Sciatic nerve (tissue), 2 donors: ENCODE data around the gene KCTD4. TPM values are rescaled to one million over a fixed set of nuclear protein-coding genes. Genes with fewer than 3 reads are reported as not detected.

Experiments
- ATAC-seq: fragments of 200-7000 bp; cut with Tn5 transposase; one replicate; pipeline ENCODE4 v1.9.1; 2020; ENCODE audit warnings: mild to moderate bottlenecking, moderate library complexity
- DNase-seq: peaks from one replicate; pipeline ENCODE4 v3.0.0-alpha.2; 2020; ENCODE audit warnings: low spot score
- intact Hi-C: fragments of 100-400 bp; cut with DNase I; formaldehyde crosslinking; loops from one replicate; pipeline ENCODE4 v1.14.2; 2022
- total RNA-seq: library from RNA; stranded (reverse); fragmentation: NEBNext Ultra II Directional; extraction: Animal tissue kit (Norgen Biotek cat#: 25700); gene quantifications from one replicate; pipeline ENCODE4 v1.2.1, GENCODE V29; 2021
- donor health status: DM: no; HTN: no; CAD: no.
- donor health status: DM: no; HTN: no; CAD: no.

The KCTD4 gene
- total RNA-seq, 1 donor from 2014 or later, result 26.3 TPM

- DNase-seq (no peak), ATAC-seq (no peak)
- intact Hi-C loops, result no loop called here
Measured at GRCh38 chr13:45184693-45185092, 16.2 kb downstream of the KCTD4 start.

- DNase-seq, result no peak
Measured at GRCh38 chr13:45180713-45181601, 19.9 kb downstream of the KCTD4 start.

GRCh38 chr13:45180303-45180702, 20.5 kb downstream of the KCTD4 start:
- ATAC-seq (no peak), DNase-seq (no peak)
- intact Hi-C loops, result no loop called here

More at GRCh38 chr13:45180713-45181601, 19.9 kb downstream of the KCTD4 start:
- no peak for ATAC-seq
- intact Hi-C loops, result no loop called here

- DNase-seq (no peak), ATAC-seq (no peak)
- intact Hi-C loops, result no loop called here
Measured at GRCh38 chr13:45179428-45179827, 21.4 kb downstream of the KCTD4 start.

- intact Hi-C loops, result no loop called here
- peak; percentile 42 for ATAC-seq
- no peak for DNase-seq
Measured at GRCh38 chr13:45178349-45179162, 22.3 kb downstream of the KCTD4 start.

GRCh38 chr13:45174478-45174877, 26.4 kb downstream of the KCTD4 start:
- ATAC-seq, result no peak
- intact Hi-C loops, result no loop called here
- no peak for DNase-seq

- intact Hi-C loops, result no loop called here
- no peak for ATAC-seq
- no peak for DNase-seq
Measured at GRCh38 chr13:45168555-45168930, 32.3 kb downstream of the KCTD4 start.

- no peak for ATAC-seq
- DNase-seq, result no peak
- intact Hi-C loops, result no loop called here
Measured at GRCh38 chr13:45167611-45168554, 33.0 kb downstream of the KCTD4 start.

- DNase-seq (no peak), ATAC-seq (no peak)
- intact Hi-C loops, result no loop called here
Measured at GRCh38 chr13:45166858-45167257, 34.0 kb downstream of the KCTD4 start.

- DNase-seq (no peak), ATAC-seq (no peak)
- intact Hi-C loops, result no loop called here
Measured at GRCh38 chr13:45162821-45163220, 38.0 kb downstream of the KCTD4 start.

- DNase-seq, result no peak
- no peak for ATAC-seq
- intact Hi-C loops, result no loop called here
Measured at GRCh38 chr13:45162194-45162593, 38.7 kb downstream of the KCTD4 start.

GRCh38 chr13:45156565-45157361, 44.1 kb downstream of the KCTD4 start:
- intact Hi-C loops, result no loop called here
- ATAC-seq (no peak), DNase-seq (no peak)

GRCh38 chr13:45149964-45150363, 50.9 kb downstream of the KCTD4 start:
- no peak for DNase-seq
- intact Hi-C loops, result no loop called here

GRCh38 chr13:45143346-45143751, 57.5 kb downstream of the KCTD4 start:
- intact Hi-C loops, result no loop called here
- ATAC-seq (peak; percentile 64), DNase-seq (no peak)

More at GRCh38 chr13:45149964-45150363, 50.9 kb downstream of the KCTD4 start:
- ATAC-seq, result no peak
